HL-60 (cell line): ENCODE results near the gene NT5C3A.

Experiments
- DNase-seq, 2 experiments: peaks; one replicate each; pipeline ENCODE4 v3.0.0-alpha.2; 2010 to 2020; ENCODE audit warnings: low read depth in 1 of 2, low spot score in 1 of 2
- H3K27ac ChIP-seq: fragments of 250-450 bp; sonication (Bioruptor Pico); replicated peaks from 2 replicates; pipeline ENCODE4 v1.5.1; 2020; ENCODE audit warnings: mild to moderate bottlenecking, moderate library complexity
- H3K27me3 ChIP-seq: fragments of 250-450 bp; sonication (Bioruptor Pico); 2 replicates; pipeline ENCODE4 v1.5.1; 2021; ENCODE audit warnings: mild to moderate bottlenecking, moderate library complexity; ENCODE audit not compliant: insufficient read depth, poor library complexity, severe bottlenecking
- H3K4me3 ChIP-seq: replicated peaks from 2 replicates; pipeline ENCODE4 v1.5.1; 2011; ENCODE audit warnings: mild to moderate bottlenecking, control low read depth, low read length; ENCODE audit not compliant: insufficient read depth
- CTCF ChIP-seq: IDR thresholded peaks from one replicate; pipeline ENCODE4 v1.5.1; 2011; ENCODE audit warnings: low read length, control low read depth, inconsistent platforms; ENCODE audit not compliant: insufficient read depth
- GABPA ChIP-seq: IDR thresholded peaks from 2 replicates; pipeline ENCODE4 v1.6.1; 2012; ENCODE audit warnings: low read depth
- POLR2AphosphoS5 ChIP-seq: IDR thresholded peaks from 2 replicates; pipeline ENCODE4 v1.6.1; 2012; ENCODE audit warnings: low read depth
- REST ChIP-seq: IDR thresholded peaks from 2 replicates; pipeline ENCODE4 v1.6.1; 2012; ENCODE audit warnings: low read depth; ENCODE audit not compliant: insufficient replicate concordance
- SPI1 ChIP-seq: IDR thresholded peaks from 2 replicates; pipeline ENCODE4 v1.6.1; 2012; ENCODE audit warnings: low read depth, mild to moderate bottlenecking, borderline replicate concordance

The NT5C3A gene

GRCh38 chr7:33039903-33040292, 22.7 kb downstream of the NT5C3A start:
- DNase-seq, result no peak
- no peak overlapping the region for H3K27ac ChIP-seq
- TF ChIP-seq GABPA, result no peak
- no peak for TF ChIP-seq REST
- no peak for TF ChIP-seq SPI1
- no peak for TF ChIP-seq POLR2AphosphoS5
- TF ChIP-seq CTCF, result no peak
- H3K4me3 ChIP-seq, result no peak overlapping the region
- no peaks in the 10 kb centered on the region for H3K27me3 ChIP-seq

DNA sequence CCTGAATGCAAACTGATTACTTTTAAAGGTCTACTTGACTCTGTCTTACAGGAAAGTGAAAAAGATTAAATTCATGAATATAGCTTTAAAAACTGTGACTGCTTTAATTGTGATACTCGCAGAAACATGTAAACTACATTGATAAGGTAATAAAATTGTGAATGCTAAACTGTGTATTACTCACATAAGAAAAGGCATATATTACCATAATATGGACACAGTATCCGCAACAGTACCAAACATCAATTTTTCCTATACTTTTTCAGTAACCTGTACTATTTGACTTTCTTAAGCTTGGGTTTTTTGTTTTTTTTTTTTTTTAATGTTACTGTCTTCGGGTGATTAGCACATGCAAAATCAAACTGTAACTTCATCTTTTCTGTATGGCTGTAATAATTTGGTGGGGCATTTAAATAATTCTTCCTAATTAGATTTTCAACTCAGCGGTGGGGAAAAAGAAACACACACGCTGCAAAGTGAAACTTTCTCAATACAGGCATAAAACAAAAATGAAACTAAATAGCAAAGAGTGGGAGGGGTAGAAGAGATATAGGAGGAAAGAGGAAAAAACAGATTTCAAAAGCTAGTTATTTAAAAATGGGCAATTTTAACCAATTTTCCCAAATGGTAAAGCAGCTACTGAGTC, 23.2 kb downstream of the NT5C3A start:
- H3K4me3 ChIP-seq, result no peak overlapping the region
- no peak overlapping the region for H3K27ac ChIP-seq
- TF ChIP-seq SPI1 (no peak), REST (no peak), GABPA (no peak), CTCF (no peak)
- DNase-seq, result no peak
- no peaks in the 10 kb centered on the region for H3K27me3 ChIP-seq

DNA sequence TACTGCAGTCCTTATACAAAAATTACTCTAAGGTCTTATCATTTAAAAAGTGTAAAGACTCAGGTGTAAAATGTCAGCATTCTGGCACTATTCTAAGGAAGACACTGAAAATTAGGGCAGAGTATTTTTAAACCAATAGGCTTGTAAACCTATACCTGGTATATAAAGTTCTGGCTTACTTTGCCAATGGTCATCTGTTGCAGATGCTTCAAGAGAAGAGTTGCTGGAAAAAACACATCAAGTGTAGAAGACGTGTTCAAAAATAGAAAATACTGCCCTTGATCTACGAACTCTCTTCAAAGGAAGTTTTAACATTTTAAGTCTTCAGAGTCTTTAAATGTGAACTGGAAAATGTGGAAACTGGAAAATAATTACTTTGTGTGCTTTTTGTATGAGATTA, 23.9 kb downstream of the NT5C3A start:
- TF ChIP-seq GABPA (no peak), CTCF (no peak), REST (no peak), SPI1 (no peak), POLR2AphosphoS5 (no peak)
- H3K4me3 ChIP-seq, result no peak overlapping the region
- no peak overlapping the region for H3K27ac ChIP-seq
- DNase-seq, result no peak
- H3K27me3 ChIP-seq, result no peaks in the 10 kb centered on the region
